Measurements from ENCODE around the gene POLA1. TPM values are rescaled to one million over a fixed set of nuclear protein-coding genes. Genes with fewer than 3 reads are reported as not detected.

Gene POLA1
- total and polyA plus RNA-seq, 2 donors = 3.5 to 21.1 TPM

- H3K4me3 ChIP-seq (ENCODE audit: low read length in 2 of 2) = no peak overlapping the region
- peaks cover 0 to 11% of the 10 kb centered on the region in 2 donors for H3K4me1 ChIP-seq (ENCODE audit: control insufficient read depth in 2 of 2, insufficient read depth in 2 of 2, low read length in 2 of 2)
- H3K9me3 ChIP-seq (ENCODE audit: control insufficient read depth in 2 of 2, insufficient read depth in 1 of 2, low read length in 1 of 2) = no peaks in the 10 kb centered on the region
- H3K36me3 ChIP-seq (ENCODE audit: control insufficient read depth in 2 of 2, insufficient read depth in 2 of 2, low read length in 1 of 2) = no peaks in the 10 kb centered on the region
- 4% methylated on average over 59 of the region's 59 CpGs for WGBS
- no peak for DNase-seq (ENCODE audit: low read depth in 6 of 9, low spot score in 9 of 9)
- peaks cover 12 to 85% of the 10 kb centered on the region in 2 donors for H3K27me3 ChIP-seq (ENCODE audit: control insufficient read depth in 2 of 2, insufficient read depth in 1 of 2, low read length in 1 of 2)
- no peak overlapping the region for H3K27ac ChIP-seq (ENCODE audit: low read depth in 1 of 2, low read length in 1 of 2)
Measured at GRCh38 chrX:25022499-25023325, 329.0 kb downstream of the POLA1 start.

- 41% methylated on average over 1 of the region's 1 CpG for WGBS
- Histone ChIP-seq H3K36me3 (ENCODE audit: control insufficient read depth in 2 of 2, insufficient read depth in 2 of 2, low read length in 1 of 2) (no peaks in the 10 kb centered on the region), H3K9me3 (ENCODE audit: control insufficient read depth in 2 of 2, insufficient read depth in 1 of 2, low read length in 1 of 2) (no peaks in the 10 kb centered on the region), H3K4me3 (ENCODE audit: low read length in 2 of 2) (no peak overlapping the region), H3K27ac (ENCODE audit: low read depth in 1 of 2, low read length in 1 of 2) (no peak overlapping the region), H3K4me1 (ENCODE audit: control insufficient read depth in 2 of 2, insufficient read depth in 2 of 2, low read length in 2 of 2) (peaks cover 0 to 10% of the 10 kb centered on the region in 2 donors), H3K27me3 (ENCODE audit: control insufficient read depth in 2 of 2, insufficient read depth in 1 of 2, low read length in 1 of 2) (peaks cover 12 to 73% of the 10 kb centered on the region in 2 donors)
- DNase-seq (ENCODE audit: low read depth in 6 of 9, low spot score in 9 of 9) = no peak
Measured at GRCh38 chrX:25023908-25024307, 330.2 kb downstream of the POLA1 start.

- H3K9me3 ChIP-seq (ENCODE audit: control insufficient read depth in 2 of 2, insufficient read depth in 1 of 2, low read length in 1 of 2) = no peaks in the 10 kb centered on the region
- H3K4me1 ChIP-seq (ENCODE audit: control insufficient read depth in 2 of 2, insufficient read depth in 2 of 2, low read length in 2 of 2) = peaks cover 0 to 4% of the 10 kb centered on the region in 2 donors
- H3K27me3 ChIP-seq (ENCODE audit: control insufficient read depth in 2 of 2, insufficient read depth in 1 of 2, low read length in 1 of 2) = peaks cover 11 to 56% of the 10 kb centered on the region in 2 donors
- H3K27ac ChIP-seq (ENCODE audit: low read depth in 1 of 2, low read length in 1 of 2) = no peak overlapping the region
- no peak overlapping the region for H3K4me3 ChIP-seq (ENCODE audit: low read length in 2 of 2)
- no peaks in the 10 kb centered on the region for H3K36me3 ChIP-seq (ENCODE audit: control insufficient read depth in 2 of 2, insufficient read depth in 2 of 2, low read length in 1 of 2)
- no peak for DNase-seq (ENCODE audit: low read depth in 6 of 9, low spot score in 9 of 9)
- 93% methylated on average over 2 of the region's 2 CpGs for WGBS
Measured at GRCh38 chrX:25025615-25026014, 331.9 kb downstream of the POLA1 start.

GRCh38 chrX:25026576-25026975 lies 332.9 kb downstream of the POLA1 start:
- no peak for DNase-seq (ENCODE audit: low read depth in 6 of 9, low spot score in 9 of 9)
- no peaks in the 10 kb centered on the region for H3K36me3 ChIP-seq (ENCODE audit: control insufficient read depth in 2 of 2, insufficient read depth in 2 of 2, low read length in 1 of 2)
- H3K27me3 ChIP-seq (ENCODE audit: control insufficient read depth in 2 of 2, insufficient read depth in 1 of 2, low read length in 1 of 2) = peaks cover 6 to 47% of the 10 kb centered on the region in 2 donors
- H3K9me3 ChIP-seq (ENCODE audit: control insufficient read depth in 2 of 2, insufficient read depth in 1 of 2, low read length in 1 of 2) = no peaks in the 10 kb centered on the region
- H3K4me1 ChIP-seq (ENCODE audit: control insufficient read depth in 2 of 2, insufficient read depth in 2 of 2, low read length in 2 of 2) = no peaks in the 10 kb centered on the region
- H3K4me3 ChIP-seq (ENCODE audit: low read length in 2 of 2) = no peak overlapping the region
- WGBS = 74% methylated on average over 6 of the region's 6 CpGs
- H3K27ac ChIP-seq (ENCODE audit: low read depth in 1 of 2, low read length in 1 of 2) = no peak overlapping the region

- Histone ChIP-seq H3K27ac (ENCODE audit: low read depth in 1 of 2, low read length in 1 of 2) (no peak overlapping the region), H3K4me3 (ENCODE audit: low read length in 2 of 2) (no peak overlapping the region), H3K36me3 (ENCODE audit: control insufficient read depth in 2 of 2, insufficient read depth in 2 of 2, low read length in 1 of 2) (no peaks in the 10 kb centered on the region), H3K9me3 (ENCODE audit: control insufficient read depth in 2 of 2, insufficient read depth in 1 of 2, low read length in 1 of 2) (no peaks in the 10 kb centered on the region), H3K4me1 (ENCODE audit: control insufficient read depth in 2 of 2, insufficient read depth in 2 of 2, low read length in 2 of 2) (no peaks in the 10 kb centered on the region), H3K27me3 (ENCODE audit: control insufficient read depth in 2 of 2, insufficient read depth in 1 of 2, low read length in 1 of 2) (peaks cover 0 to 25% of the 10 kb centered on the region in 2 donors)
- no peak for DNase-seq (ENCODE audit: low read depth in 6 of 9, low spot score in 9 of 9)
- WGBS = 94% methylated on average over 7 of the region's 7 CpGs
Measured at GRCh38 chrX:25028726-25029125, 335.0 kb downstream of the POLA1 start.

GRCh38 chrX:25029288-25029825 lies 335.6 kb downstream of the POLA1 start:
- WGBS = 95% methylated on average over 16 of the region's 16 CpGs

GRCh38 chrX:25034889-25035288 lies 341.2 kb downstream of the POLA1 start:
- Histone ChIP-seq H3K4me1 (ENCODE audit: control insufficient read depth in 2 of 2, insufficient read depth in 2 of 2, low read length in 2 of 2) (no peaks in the 10 kb centered on the region), H3K36me3 (ENCODE audit: control insufficient read depth in 2 of 2, insufficient read depth in 2 of 2, low read length in 1 of 2) (no peaks in the 10 kb centered on the region), H3K9me3 (ENCODE audit: control insufficient read depth in 2 of 2, insufficient read depth in 1 of 2, low read length in 1 of 2) (no peaks in the 10 kb centered on the region), H3K4me3 (ENCODE audit: low read length in 2 of 2) (no peak overlapping the region), H3K27me3 (ENCODE audit: control insufficient read depth in 2 of 2, insufficient read depth in 1 of 2, low read length in 1 of 2) (no peaks in the 10 kb centered on the region), H3K27ac (ENCODE audit: low read depth in 1 of 2, low read length in 1 of 2) (no peak overlapping the region)
- WGBS = 90% methylated on average over 3 of the region's 3 CpGs
- no peak for DNase-seq (ENCODE audit: low read depth in 6 of 9, low spot score in 9 of 9)

More at GRCh38 chrX:25029288-25029825, 335.6 kb downstream of the POLA1 start:
- no peak overlapping the region for H3K4me3 ChIP-seq (ENCODE audit: low read length in 2 of 2)
- H3K27ac ChIP-seq (ENCODE audit: low read depth in 1 of 2, low read length in 1 of 2) = no peak overlapping the region
- H3K9me3 ChIP-seq (ENCODE audit: control insufficient read depth in 2 of 2, insufficient read depth in 1 of 2, low read length in 1 of 2) = no peaks in the 10 kb centered on the region
- H3K27me3 ChIP-seq (ENCODE audit: control insufficient read depth in 2 of 2, insufficient read depth in 1 of 2, low read length in 1 of 2) = peaks cover 0 to 19% of the 10 kb centered on the region in 2 donors
- no peak for DNase-seq (ENCODE audit: low read depth in 6 of 9, low spot score in 9 of 9)
- H3K4me1 ChIP-seq (ENCODE audit: control insufficient read depth in 2 of 2, insufficient read depth in 2 of 2, low read length in 2 of 2) = no peaks in the 10 kb centered on the region
- H3K36me3 ChIP-seq (ENCODE audit: control insufficient read depth in 2 of 2, insufficient read depth in 2 of 2, low read length in 1 of 2) = no peaks in the 10 kb centered on the region

- 94% methylated on average over 10 of the region's 10 CpGs for WGBS
- H3K27me3 ChIP-seq (ENCODE audit: control insufficient read depth in 2 of 2, insufficient read depth in 1 of 2, low read length in 1 of 2) = no peaks in the 10 kb centered on the region
- DNase-seq (ENCODE audit: low read depth in 6 of 9, low spot score in 9 of 9) = no peak
- no peaks in the 10 kb centered on the region for H3K36me3 ChIP-seq (ENCODE audit: control insufficient read depth in 2 of 2, insufficient read depth in 2 of 2, low read length in 1 of 2)
- H3K27ac ChIP-seq (ENCODE audit: low read depth in 1 of 2, low read length in 1 of 2) = no peak overlapping the region
- H3K9me3 ChIP-seq (ENCODE audit: control insufficient read depth in 2 of 2, insufficient read depth in 1 of 2, low read length in 1 of 2) = no peaks in the 10 kb centered on the region
- no peak overlapping the region for H3K4me3 ChIP-seq (ENCODE audit: low read length in 2 of 2)
- H3K4me1 ChIP-seq (ENCODE audit: control insufficient read depth in 2 of 2, insufficient read depth in 2 of 2, low read length in 2 of 2) = no peaks in the 10 kb centered on the region
Measured at GRCh38 chrX:25039036-25039435, 345.3 kb downstream of the POLA1 start.

- Histone ChIP-seq H3K4me1 (ENCODE audit: control insufficient read depth in 2 of 2, insufficient read depth in 2 of 2, low read length in 2 of 2) (no peaks in the 10 kb centered on the region), H3K27ac (ENCODE audit: low read depth in 1 of 2, low read length in 1 of 2) (no peak overlapping the region), H3K9me3 (ENCODE audit: control insufficient read depth in 2 of 2, insufficient read depth in 1 of 2, low read length in 1 of 2) (no peaks in the 10 kb centered on the region), H3K4me3 (ENCODE audit: low read length in 2 of 2) (no peak overlapping the region), H3K27me3 (ENCODE audit: control insufficient read depth in 2 of 2, insufficient read depth in 1 of 2, low read length in 1 of 2) (no peaks in the 10 kb centered on the region), H3K36me3 (ENCODE audit: control insufficient read depth in 2 of 2, insufficient read depth in 2 of 2, low read length in 1 of 2) (no peaks in the 10 kb centered on the region)
- no peak for DNase-seq (ENCODE audit: low read depth in 6 of 9, low spot score in 9 of 9)
- 83% methylated on average over 1 of the region's 1 CpG for WGBS
Measured at GRCh38 chrX:25043192-25043591, 349.5 kb downstream of the POLA1 start.
